Trophoblast cell (in vitro differentiated cells and primary cell): Measurements from ENCODE around the gene GBX1.

Experiments
- DNase-seq, 2 donors: peaks; one replicate each; pipeline ENCODE4 v3.0.0-alpha.2; 2016
- H2AFZ ChIP-seq: 2 replicates; pipeline ENCODE4 v1.6.1; 2013; ENCODE audit warnings: low read length, moderate library complexity, mild to moderate bottlenecking; ENCODE audit not compliant: insufficient read depth, poor library complexity
- H2AK5ac ChIP-seq: 2 replicates; pipeline ENCODE4 v1.6.1; 2013; ENCODE audit warnings: mild to moderate bottlenecking, low read length
- H2BK120ac ChIP-seq: 2 replicates; pipeline ENCODE4 v1.6.1; 2013; ENCODE audit warnings: low read length, mild to moderate bottlenecking, moderate library complexity; ENCODE audit not compliant: insufficient read depth, poor library complexity
- H2BK12ac ChIP-seq: 2 replicates; pipeline ENCODE4 v1.6.1; 2013; ENCODE audit warnings: mild to moderate bottlenecking, low read length, moderate library complexity
- H2BK5ac ChIP-seq: 2 replicates; pipeline ENCODE4 v1.6.1; 2013; ENCODE audit warnings: low read length, low read depth, moderate library complexity, mild to moderate bottlenecking; ENCODE audit not compliant: poor library complexity
- H3K14ac ChIP-seq: 2 replicates; pipeline ENCODE4 v1.6.1; 2013; ENCODE audit warnings: mild to moderate bottlenecking, low read length
- H3K18ac ChIP-seq: 2 replicates; pipeline ENCODE4 v1.6.1; 2013; ENCODE audit warnings: mild to moderate bottlenecking, low read length
- H3K23ac ChIP-seq: 2 replicates; pipeline ENCODE4 v1.6.1; 2013; ENCODE audit warnings: low read length
- H3K27ac ChIP-seq: 2 replicates; pipeline ENCODE4 v1.5.1; 2013; ENCODE audit warnings: low read depth, mild to moderate bottlenecking, inconsistent platforms, low read length, moderate library complexity
- H3K27me3 ChIP-seq: 2 replicates; pipeline ENCODE4 v1.6.1; 2013; ENCODE audit warnings: inconsistent platforms, mild to moderate bottlenecking, low read length, moderate library complexity; ENCODE audit not compliant: insufficient read depth
- H3K36me3 ChIP-seq, 2 experiments: 1 replicate in 1 of 2; 2 replicates in 1 of 2; pipeline ENCODE4 v1.6.1; 2013; ENCODE audit warnings: low read length in 2 of 2, mild to moderate bottlenecking in 2 of 2, moderate library complexity in 1 of 2; ENCODE audit not compliant: insufficient read depth in 2 of 2, control insufficient read depth in 1 of 2
- H3K4ac ChIP-seq: 2 replicates; pipeline ENCODE4 v1.6.1; 2013; ENCODE audit warnings: low read depth, mild to moderate bottlenecking, low read length, moderate library complexity
- H3K4me1 ChIP-seq, 2 experiments: 1 replicate in 1 of 2; 2 replicates in 1 of 2; pipeline ENCODE4 v1.6.1; 2013; ENCODE audit warnings: low read length in 2 of 2, mild to moderate bottlenecking in 2 of 2, moderate library complexity in 1 of 2; ENCODE audit not compliant: insufficient read depth in 2 of 2, control insufficient read depth in 1 of 2
- H3K4me2 ChIP-seq: 2 replicates; pipeline ENCODE4 v1.6.1; 2013; ENCODE audit warnings: inconsistent platforms, mild to moderate bottlenecking, low read length, moderate library complexity
- H3K4me3 ChIP-seq: 2 replicates; pipeline ENCODE4 v1.5.1; 2013; ENCODE audit warnings: mild to moderate bottlenecking, low read depth, low read length, inconsistent platforms
- H3K79me1 ChIP-seq: one replicate; pipeline ENCODE4 v1.6.1; 2013; ENCODE audit warnings: low read length
- H3K79me2 ChIP-seq: 2 replicates; pipeline ENCODE4 v1.6.1; 2013; ENCODE audit warnings: low read length, mild to moderate bottlenecking; ENCODE audit not compliant: control insufficient read depth, insufficient read depth, poor library complexity
- H3K9ac ChIP-seq: 2 replicates; pipeline ENCODE4 v1.6.1; 2013; ENCODE audit warnings: mild to moderate bottlenecking, low read length
- H3K9me3 ChIP-seq: 2 replicates; pipeline ENCODE4 v1.6.1; 2013; ENCODE audit warnings: low read depth, mild to moderate bottlenecking, control low read depth, inconsistent platforms, low read length; ENCODE audit not compliant: insufficient read depth
- H4K12ac ChIP-seq: 2 replicates; pipeline ENCODE4 v1.6.1; 2013; ENCODE audit warnings: low read depth, mild to moderate bottlenecking, low read length, moderate library complexity
- H4K8ac ChIP-seq: 2 replicates; pipeline ENCODE4 v1.6.1; 2013; ENCODE audit warnings: low read depth, mild to moderate bottlenecking, low read length, moderate library complexity
- H4K91ac ChIP-seq: one replicate; pipeline ENCODE4 v1.6.1; 2013; ENCODE audit warnings: low read depth, mild to moderate bottlenecking, low read length, moderate library complexity
- WGBS: extraction: QIAGEN DNeasy Blood & Tissue Kit; methylation state at CpG from one replicate; pipeline ENCODE4 v1.1.7; 2013; ENCODE audit warnings: missing lambda C conversion rate; ENCODE audit not compliant: insufficient read length, insufficient coverage; ENCODE audit errors: extremely low coverage; 5-methylcytosine and 5-hydroxymethylcytosine counted together

The GBX1 gene

GRCh38 chr7:151116603-151117440 lies 50.7 kb downstream of the GBX1 start:
- Histone ChIP-seq H2AFZ (no peak overlapping the region), H4K12ac (no peak overlapping the region), H3K36me3 (peaks cover 53 to 54% of the 10 kb centered on the region in 2 experiments), H2BK12ac (no peak overlapping the region), H3K79me2 (peaks cover 23% of the 10 kb centered on the region), H2BK120ac (no peak overlapping the region), H4K91ac (no peak overlapping the region), H2AK5ac (no peak overlapping the region), H3K4me1 (peaks cover 23 to 31% of the 10 kb centered on the region in 2 experiments), H3K14ac (peak overlapping the region; percentile 0), H2BK5ac (no peak overlapping the region), H3K79me1 (peaks cover 23% of the 10 kb centered on the region), H3K4ac (peak overlapping the region; percentile 17), H4K8ac (no peak overlapping the region), H3K9ac (no peak overlapping the region), H3K4me3 (no peak overlapping the region), H3K18ac (peak overlapping the region; percentile 26), H3K27ac (no peak overlapping the region), H3K4me2 (peak overlapping the region; percentile 84), H3K23ac (no peak overlapping the region), H3K9me3 (no peaks in the 10 kb centered on the region), H3K27me3 (no peaks in the 10 kb centered on the region)
- DNase-seq = no peak
- WGBS = no CpG with 5 or more reads among the region's 27 CpGs

GRCh38 chr7:151115836-151116418 lies 51.6 kb downstream of the GBX1 start:
- peak in 1 of 2 donors; percentile 6 for DNase-seq
- H4K12ac ChIP-seq = no peak overlapping the region
- H3K36me3 ChIP-seq = peaks cover 45% of the 10 kb centered on the region in 2 experiments
- H3K27me3 ChIP-seq = no peaks in the 10 kb centered on the region
- H3K4ac ChIP-seq = peak overlapping the region; percentile 17
- peak overlapping the region; percentile 100 for H3K27ac ChIP-seq
- peak overlapping the region; percentile 37 for H2BK5ac ChIP-seq
- peak overlapping the region; percentile 9 for H2BK120ac ChIP-seq
- peak overlapping the region; percentile 87 for H3K9ac ChIP-seq
- peak overlapping the region; percentile 36 for H3K14ac ChIP-seq
- H2AK5ac ChIP-seq = peak overlapping the region; percentile 3
- no peak overlapping the region for H3K23ac ChIP-seq
- H3K4me1 ChIP-seq = peaks cover 26 to 33% of the 10 kb centered on the region in 2 experiments
- H3K79me1 ChIP-seq = peaks cover 24% of the 10 kb centered on the region
- no peaks in the 10 kb centered on the region for H3K9me3 ChIP-seq
- H3K18ac ChIP-seq = peak overlapping the region; percentile 62
- no peak overlapping the region for H2AFZ ChIP-seq
- peak overlapping the region; percentile 7 for H4K8ac ChIP-seq
- peak overlapping the region; percentile 80 for H3K4me3 ChIP-seq
- H4K91ac ChIP-seq = peak overlapping the region; percentile 97
- no peak overlapping the region for H2BK12ac ChIP-seq
- no CpG with 5 or more reads among the region's 14 CpGs for WGBS
- H3K4me2 ChIP-seq = peak overlapping the region; percentile 84
- peaks cover 25% of the 10 kb centered on the region for H3K79me2 ChIP-seq

GRCh38 chr7:151115121-151115835 lies 52.2 kb downstream of the GBX1 start:
- Histone ChIP-seq H2BK5ac (peak overlapping the region; percentile 60), H3K27me3 (no peaks in the 10 kb centered on the region), H2AFZ (peak overlapping the region; percentile 12), H3K18ac (peak overlapping the region; percentile 62), H4K12ac (peak overlapping the region; percentile 19), H3K4me2 (peak overlapping the region; percentile 84), H3K79me2 (peaks cover 25% of the 10 kb centered on the region), H3K4me1 (peaks cover 26 to 33% of the 10 kb centered on the region in 2 experiments), H3K79me1 (peaks cover 24% of the 10 kb centered on the region), H3K36me3 (peaks cover 38% of the 10 kb centered on the region in 2 experiments), H2AK5ac (peak overlapping the region; percentile 3), H4K91ac (peak overlapping the region; percentile 97), H3K4me3 (peak overlapping the region; percentile 80), H3K14ac (peak overlapping the region; percentile 36), H3K27ac (peak overlapping the region; percentile 100), H3K4ac (peak overlapping the region; percentile 22), H3K9ac (peak overlapping the region; percentile 87), H2BK120ac (peak overlapping the region; percentile 9), H3K23ac (no peak overlapping the region), H4K8ac (peak overlapping the region; percentile 33), H3K9me3 (no peaks in the 10 kb centered on the region), H2BK12ac (no peak overlapping the region)
- peak in 1 of 2 donors; percentile 43 for DNase-seq
- no CpG with 5 or more reads among the region's 114 CpGs for WGBS
